ENCODE results near the gene RABGAP1L.
"Not testable (repeated sequence)": the region's sequence is repeated elsewhere in the genome, so short reads cannot be mapped to it uniquely, and the experiment has no call there.

The RABGAP1L gene

GRCh38 chr1:174314433-174314832 lies 155.1 kb downstream of the RABGAP1L start:
- no peak for DNase-seq

DNA sequence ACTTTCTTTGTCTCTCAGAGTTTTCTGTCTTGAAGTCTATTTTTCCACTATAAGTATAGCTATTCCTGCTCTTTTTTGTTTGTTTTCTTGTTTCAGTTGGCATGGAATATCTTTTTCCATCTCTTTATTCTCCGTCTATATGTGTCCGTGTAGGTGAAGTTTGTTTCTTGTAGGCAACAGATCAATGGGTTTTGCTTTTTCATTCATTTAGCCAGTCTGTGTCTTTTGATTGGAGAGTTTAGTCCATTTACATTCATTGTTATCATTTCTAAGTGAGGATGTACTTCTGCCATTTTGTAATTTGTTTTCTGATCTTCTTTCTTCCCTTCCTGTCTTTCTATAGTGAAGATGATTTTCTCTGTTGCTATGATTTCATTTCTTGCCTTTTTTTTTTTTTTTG lies 155.9 kb downstream of the RABGAP1L start:
- DNase-seq = no peak

GRCh38 chr1:174320897-174321296 lies 161.6 kb downstream of the RABGAP1L start:
- not testable (repeated sequence) for DNase-seq

GRCh38 chr1:174322202-174322862 lies 163.0 kb downstream of the RABGAP1L start:
- DNase-seq = no peak

- no peak for DNase-seq
Measured at GRCh38 chr1:174324493-174324892, 165.2 kb downstream of the RABGAP1L start.

DNA sequence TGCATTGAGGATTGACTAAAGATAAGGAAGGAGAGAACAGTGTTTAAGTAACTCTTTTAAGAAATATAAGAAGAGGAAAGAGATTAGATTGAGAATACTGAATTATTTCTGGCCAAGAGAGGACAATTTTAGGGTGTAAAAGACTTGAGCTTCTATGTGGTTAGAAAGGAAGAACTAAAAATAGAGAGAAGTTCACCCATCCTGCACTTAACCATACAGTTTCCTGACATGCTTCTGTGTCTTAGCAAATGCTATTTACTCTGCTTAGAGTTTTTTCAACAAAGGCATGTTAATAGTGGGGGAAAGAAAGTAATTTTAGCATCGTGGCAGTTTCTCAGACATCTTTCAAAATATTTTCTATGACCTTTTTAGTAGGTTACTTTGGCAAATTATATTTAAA lies 165.6 kb downstream of the RABGAP1L start:
- DNase-seq = no peak

DNA sequence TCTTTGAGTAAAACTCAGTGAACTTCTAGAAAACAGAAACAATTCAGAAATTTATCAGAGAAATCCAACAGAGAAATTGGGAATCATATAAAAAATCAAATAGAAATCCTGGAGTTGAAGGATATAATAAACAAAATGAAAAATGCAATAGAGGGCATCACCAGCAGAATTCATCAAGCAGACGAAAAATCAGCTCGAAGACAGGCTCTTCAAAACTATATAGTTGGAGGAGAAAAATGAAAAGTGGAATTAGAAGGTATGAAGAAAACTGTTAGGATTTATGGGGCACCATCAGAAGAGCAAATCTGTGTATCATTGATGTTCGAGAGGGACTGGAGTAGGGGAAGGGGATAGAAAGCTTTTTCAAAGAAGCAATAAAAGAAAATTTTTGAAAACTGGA lies 167.0 kb downstream of the RABGAP1L start:
- no peak for DNase-seq

DNA sequence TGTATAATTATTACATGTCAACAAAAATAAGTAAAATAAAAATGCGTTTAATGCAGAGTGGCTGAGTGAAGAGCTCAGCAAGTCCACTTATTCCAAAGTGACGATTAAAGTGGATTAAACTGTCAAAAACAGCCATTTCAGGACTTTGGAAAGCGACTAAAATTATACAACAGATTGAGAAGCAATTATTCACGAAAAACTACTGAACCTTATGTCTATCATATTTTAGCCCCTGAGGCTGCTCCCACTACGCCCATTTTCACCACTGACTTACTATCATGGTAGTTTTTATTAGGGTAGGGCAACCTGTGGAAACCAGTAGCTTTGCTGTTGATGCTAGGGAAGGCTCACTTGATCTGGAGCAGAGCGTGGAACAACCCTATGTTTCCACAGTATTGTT lies 174.1 kb downstream of the RABGAP1L start:
- no peak for DNase-seq

DNA sequence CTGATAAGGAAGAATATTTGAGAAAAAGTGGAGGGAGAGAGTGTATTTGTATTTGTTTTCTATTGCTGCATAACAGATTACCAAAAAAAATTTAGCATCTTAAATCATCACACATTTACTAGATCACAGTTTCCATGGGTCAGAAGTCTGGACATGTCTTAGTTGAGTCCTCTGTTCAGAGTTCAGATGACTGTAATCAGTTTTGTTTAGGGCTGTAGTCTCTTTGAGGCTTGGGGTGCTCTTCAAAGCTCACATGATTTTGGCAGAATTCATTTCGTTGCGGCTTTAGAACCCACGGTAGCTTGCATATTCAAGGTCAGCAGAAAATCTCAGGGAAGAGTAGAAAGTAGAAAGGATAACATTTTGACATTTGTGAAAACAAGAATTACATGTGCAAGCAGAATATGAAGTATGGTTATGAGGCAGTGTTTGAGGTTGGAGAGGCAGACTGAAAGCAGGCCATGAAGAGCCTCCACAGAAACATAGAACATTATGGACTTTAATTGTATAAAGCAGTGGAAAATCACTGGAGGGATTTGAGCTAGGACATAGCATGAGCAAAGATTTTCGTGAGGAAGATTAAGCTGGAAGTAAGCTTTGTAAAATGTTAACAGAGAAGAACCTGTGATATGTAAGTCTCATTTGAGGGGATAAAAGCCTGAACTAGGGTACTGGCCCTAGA lies 177.8 kb downstream of the RABGAP1L start:
- no peak for DNase-seq

GRCh38 chr1:174340404-174340803 lies 181.1 kb downstream of the RABGAP1L start:
- DNase-seq = not testable (repeated sequence)

DNA sequence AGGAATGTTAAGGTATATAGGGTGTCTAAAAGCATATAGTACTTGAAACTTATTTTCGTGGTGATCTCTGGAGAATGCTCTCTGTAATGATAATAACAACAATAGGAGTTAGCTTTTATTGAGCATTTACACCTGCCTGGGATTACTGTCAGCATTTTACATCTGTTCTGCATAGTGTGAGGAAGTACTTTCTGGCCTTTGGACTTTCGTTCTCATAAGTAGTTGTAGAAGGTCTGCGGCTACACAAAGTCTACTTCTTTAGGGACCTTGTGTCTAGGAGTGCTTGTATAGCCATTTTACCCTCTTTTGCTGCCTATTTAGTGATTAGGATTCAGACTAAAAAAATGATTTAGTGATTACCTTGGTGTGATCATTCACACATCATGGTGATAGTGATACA lies 184.8 kb downstream of the RABGAP1L start:
- no peak for DNase-seq

DNA sequence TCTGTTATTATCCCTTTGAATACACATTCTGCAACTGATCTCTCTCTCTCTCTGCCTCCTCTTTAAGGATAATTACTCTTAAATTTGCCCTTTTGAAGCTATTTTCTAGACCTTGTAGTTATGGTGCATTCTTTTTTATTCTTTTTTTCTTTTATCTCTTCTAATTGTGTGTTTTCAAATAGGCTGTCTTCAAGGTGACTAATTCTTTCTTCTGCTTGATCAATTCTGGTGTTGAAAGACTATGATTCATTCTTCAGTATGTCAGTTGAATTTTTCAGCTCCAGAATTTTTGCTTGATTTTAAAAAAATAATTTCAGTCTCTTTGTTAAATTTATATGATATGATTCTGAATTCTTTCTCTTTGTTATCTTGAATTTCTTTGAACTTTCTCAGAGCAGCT lies 192.8 kb downstream of the RABGAP1L start:
- no peak for DNase-seq

- DNase-seq = no peak
Measured at GRCh38 chr1:174352883-174353608, 193.7 kb downstream of the RABGAP1L start.

- no peak for DNase-seq
Measured at GRCh38 chr1:174358344-174358743, 199.0 kb downstream of the RABGAP1L start.

GRCh38 chr1:174358786-174359453 lies 199.6 kb downstream of the RABGAP1L start:
- no peak for DNase-seq

DNA sequence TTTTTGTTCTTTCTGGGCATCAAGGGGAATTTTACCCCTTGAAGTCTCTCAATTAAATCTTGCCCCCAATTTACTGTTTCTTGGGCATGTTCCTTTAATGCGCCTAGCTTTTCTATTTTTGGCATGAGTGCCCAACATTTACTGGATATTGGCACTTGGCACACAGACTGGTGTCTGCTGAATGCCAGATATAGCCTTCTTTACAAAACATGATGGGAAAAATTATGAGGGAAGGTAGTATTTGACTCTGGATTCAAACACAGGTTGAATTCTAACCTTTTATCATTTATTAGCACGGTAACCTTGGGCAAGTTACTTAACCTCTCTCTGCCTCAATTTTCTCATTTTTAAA lies 200.1 kb downstream of the RABGAP1L start:
- no peak for DNase-seq

GRCh38 chr1:174364996-174365736 lies 205.8 kb downstream of the RABGAP1L start:
- no peak for DNase-seq

DNA sequence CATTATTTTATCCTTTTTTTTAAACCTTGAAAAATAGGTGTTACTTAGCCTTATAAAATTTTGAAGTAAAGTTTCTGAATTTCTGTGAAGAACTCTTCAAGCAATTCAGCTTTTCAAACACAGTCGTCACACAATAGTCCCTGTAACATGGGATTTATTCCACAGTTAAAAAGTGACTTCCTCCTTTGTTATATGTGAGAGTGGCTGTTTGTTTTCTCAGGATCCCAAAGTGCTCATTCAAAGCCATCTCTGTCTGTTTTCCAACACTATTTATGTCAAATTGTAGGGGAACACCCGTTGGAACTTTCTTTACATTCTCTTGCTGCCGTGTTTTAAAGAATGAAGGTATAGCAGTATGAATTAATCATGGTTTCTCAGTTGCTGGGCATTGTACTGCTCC lies 207.6 kb downstream of the RABGAP1L start:
- DNase-seq = no peak

GRCh38 chr1:174367892-174368291 lies 208.6 kb downstream of the RABGAP1L start:
- DNase-seq = no peak

DNA sequence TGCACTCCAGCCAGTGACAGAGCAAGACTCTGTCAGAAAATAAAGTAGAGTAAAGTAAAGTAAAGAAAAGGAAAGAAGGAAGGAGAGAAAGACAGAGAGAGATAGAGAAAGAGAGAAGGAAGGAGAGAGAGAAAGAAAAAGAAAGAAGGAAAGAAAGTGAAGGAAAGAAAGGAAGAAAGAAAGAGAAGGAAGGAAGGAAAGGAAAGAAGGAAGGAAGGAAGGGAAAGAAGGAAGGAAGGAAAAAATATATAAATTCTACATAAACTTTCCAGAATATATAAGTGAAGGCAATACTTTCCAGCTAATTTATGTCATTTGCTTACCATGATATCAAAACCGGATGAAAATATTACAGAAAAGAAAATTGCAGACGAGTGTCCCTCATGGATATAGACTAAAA lies 216.7 kb downstream of the RABGAP1L start:
- DNase-seq = no peak

GRCh38 chr1:174391716-174392115 lies 232.4 kb downstream of the RABGAP1L start:
- no peak for DNase-seq

- no peak for DNase-seq
Measured at GRCh38 chr1:174393885-174394284, 234.6 kb downstream of the RABGAP1L start.

- no peak for DNase-seq
Measured at GRCh38 chr1:174397261-174397660, 237.9 kb downstream of the RABGAP1L start.
